ENCODE results near the gene PKNOX1. TPM values are rescaled to one million over a fixed set of nuclear protein-coding genes. Genes with fewer than 3 reads are reported as not detected.

The PKNOX1 gene
- total and polyA plus RNA-seq, 2 of the 13 experiments (the other 11 are each of a cell fraction or from before 2014, with no cell fraction given), result 7.9 to 16.2 TPM

DNA sequence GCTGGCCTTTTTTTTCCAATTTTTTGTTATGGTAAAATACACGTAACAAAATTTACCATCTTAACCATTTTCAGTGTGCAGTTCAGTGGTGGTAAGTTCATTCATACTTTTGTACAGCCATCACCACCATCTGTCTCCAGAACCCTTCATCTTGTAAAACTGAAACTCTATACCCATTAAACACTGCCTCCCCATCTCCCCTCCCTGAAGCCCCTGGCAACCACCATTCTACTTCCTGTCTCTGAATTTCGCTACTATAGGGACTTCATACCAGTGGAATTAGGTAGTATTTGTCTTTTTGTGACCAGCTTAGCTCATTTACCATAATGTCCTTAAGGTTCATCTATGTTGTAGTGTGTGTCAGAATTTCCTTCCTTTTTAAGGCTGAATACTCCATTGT, 8.7 kb downstream of the PKNOX1 start (continued):
- TF ChIP-seq SUZ12 (IDR thresholded peaks at IDR 0.05; ENCODE audit: low read depth, low read length), result no peak
- no peak for TF ChIP-seq MIER2 (CRISPR knock-in tag; IDR thresholded peaks at IDR 0.05)
- no peak for TF ChIP-seq ZEB1 (IDR thresholded peaks at IDR 0.05; ENCODE audit: insufficient replicate concordance, low read depth)
- TF ChIP-seq TEAD2 (CRISPR knock-in tag; IDR thresholded peaks at IDR 0.05), result no peak
- no peak for TF ChIP-seq HOXA9 (CRISPR knock-in tag; IDR thresholded peaks at IDR 0.05; ENCODE audit: borderline replicate concordance)
- TF ChIP-seq, protein P1, sequence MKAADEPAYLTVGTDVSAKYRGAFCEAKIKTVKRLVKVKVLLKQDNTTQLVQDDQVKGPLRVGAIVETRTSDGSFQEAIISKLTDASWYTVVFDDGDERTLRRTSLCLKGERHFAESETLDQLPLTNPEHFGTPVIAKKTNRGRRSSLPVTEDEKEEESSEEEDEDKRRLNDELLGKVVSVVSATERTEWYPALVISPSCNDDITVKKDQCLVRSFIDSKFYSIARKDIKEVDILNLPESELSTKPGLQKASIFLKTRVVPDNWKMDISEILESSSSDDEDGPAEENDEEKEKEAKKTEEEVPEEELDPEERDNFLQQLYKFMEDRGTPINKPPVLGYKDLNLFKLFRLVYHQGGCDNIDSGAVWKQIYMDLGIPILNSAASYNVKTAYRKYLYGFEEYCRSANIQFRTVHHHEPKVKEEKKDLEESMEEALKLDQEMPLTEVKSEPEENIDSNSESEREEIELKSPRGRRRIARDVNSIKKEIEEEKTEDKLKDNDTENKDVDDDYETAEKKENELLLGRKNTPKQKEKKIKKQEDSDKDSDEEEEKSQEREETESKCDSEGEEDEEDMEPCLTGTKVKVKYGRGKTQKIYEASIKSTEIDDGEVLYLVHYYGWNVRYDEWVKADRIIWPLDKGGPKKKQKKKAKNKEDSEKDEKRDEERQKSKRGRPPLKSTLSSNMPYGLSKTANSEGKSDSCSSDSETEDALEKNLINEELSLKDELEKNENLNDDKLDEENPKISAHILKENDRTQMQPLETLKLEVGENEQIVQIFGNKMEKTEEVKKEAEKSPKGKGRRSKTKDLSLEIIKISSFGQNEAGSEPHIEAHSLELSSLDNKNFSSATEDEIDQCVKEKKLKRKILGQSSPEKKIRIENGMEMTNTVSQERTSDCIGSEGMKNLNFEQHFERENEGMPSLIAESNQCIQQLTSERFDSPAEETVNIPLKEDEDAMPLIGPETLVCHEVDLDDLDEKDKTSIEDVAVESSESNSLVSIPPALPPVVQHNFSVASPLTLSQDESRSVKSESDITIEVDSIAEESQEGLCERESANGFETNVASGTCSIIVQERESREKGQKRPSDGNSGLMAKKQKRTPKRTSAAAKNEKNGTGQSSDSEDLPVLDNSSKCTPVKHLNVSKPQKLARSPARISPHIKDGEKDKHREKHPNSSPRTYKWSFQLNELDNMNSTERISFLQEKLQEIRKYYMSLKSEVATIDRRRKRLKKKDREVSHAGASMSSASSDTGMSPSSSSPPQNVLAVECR (CRISPR knock-in tag; IDR thresholded peaks at IDR 0.05; ENCODE audit: borderline replicate concordance), result no peak
- no peak for TF ChIP-seq ZSCAN9 (CRISPR knock-in tag; IDR thresholded peaks at IDR 0.05; ENCODE audit: borderline replicate concordance)

DNA sequence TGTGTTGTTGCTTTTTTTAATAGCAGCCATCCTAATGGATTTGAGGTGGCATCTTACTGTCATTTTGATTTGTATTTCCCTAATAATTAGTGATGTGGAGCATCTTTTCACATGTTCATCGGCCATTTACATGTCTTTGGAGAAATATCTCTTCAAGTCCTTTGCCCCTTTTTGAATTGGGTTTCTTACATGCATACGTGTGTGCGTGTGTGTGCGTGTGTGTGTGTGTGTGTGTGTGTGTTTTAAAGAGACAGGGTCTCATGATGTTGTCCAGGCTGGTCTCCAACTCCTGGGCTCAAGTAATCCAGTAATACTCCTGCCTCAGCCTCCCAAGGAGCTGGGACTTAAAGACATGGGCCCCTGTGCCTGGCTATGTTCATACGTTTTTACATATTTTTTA, 9.5 kb downstream of the PKNOX1 start:
- ATAC-seq, result no peak
- H3K4me1 ChIP-seq (ENCODE audit: insufficient read depth, low read length), result peaks cover 19% of the 10 kb centered on the region
- 86% methylated on average over 5 of the region's 5 CpGs for WGBS (ENCODE audit: low lambda C conversion rate)

More for the DNA sequence above, 9.5 kb downstream of the PKNOX1 start:
- H3K9ac ChIP-seq (ENCODE audit: insufficient read depth, low read depth, low read length), result no peak overlapping the region
- no peak overlapping the region for H2AFZ ChIP-seq (ENCODE audit: low read length)
- intact Hi-C loops (cut with micrococcal nuclease; ENCODE audit: unreplicated experiment) (no loop called here), in situ Hi-C loops (cut with HindIII; ENCODE audit: extremely low pct_ligation_motif_present, low pct_unique_long_range_greater_than_20kb) (no loop called here)
- TF ChIP-seq NFIB (CRISPR knock-in tag; IDR thresholded peaks at IDR 0.05; ENCODE audit: borderline replicate concordance) (no peak), NR3C1 (CRISPR knock-in tag; IDR thresholded peaks at IDR 0.05) (no peak)
- TF ChIP-seq, protein P2, sequence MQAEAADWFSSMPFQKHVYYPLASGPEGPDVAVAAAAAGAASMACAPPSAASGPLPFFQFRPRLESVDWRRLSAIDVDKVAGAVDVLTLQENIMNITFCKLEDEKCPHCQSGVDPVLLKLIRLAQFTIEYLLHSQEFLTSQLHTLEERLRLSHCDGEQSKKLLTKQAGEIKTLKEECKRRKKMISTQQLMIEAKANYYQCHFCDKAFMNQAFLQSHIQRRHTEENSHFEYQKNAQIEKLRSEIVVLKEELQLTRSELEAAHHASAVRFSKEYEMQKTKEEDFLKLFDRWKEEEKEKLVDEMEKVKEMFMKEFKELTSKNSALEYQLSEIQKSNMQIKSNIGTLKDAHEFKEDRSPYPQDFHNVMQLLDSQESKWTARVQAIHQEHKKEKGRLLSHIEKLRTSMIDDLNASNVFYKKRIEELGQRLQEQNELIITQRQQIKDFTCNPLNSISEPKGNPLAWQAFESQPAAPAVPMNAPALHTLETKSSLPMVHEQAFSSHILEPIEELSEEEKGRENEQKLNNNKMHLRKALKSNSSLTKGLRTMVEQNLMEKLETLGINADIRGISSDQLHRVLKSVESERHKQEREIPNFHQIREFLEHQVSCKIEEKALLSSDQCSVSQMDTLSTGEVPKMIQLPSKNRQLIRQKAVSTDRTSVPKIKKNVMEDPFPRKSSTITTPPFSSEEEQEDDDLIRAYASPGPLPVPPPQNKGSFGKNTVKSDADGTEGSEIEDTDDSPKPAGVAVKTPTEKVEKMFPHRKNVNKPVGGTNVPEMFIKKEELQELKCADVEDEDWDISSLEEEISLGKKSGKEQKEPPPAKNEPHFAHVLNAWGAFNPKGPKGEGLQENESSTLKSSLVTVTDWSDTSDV (CRISPR knock-in tag; IDR thresholded peaks at IDR 0.05), result no peak
- H3K9me3 ChIP-seq (ENCODE audit: low read length), result no peaks in the 10 kb centered on the region
- H3K27ac ChIP-seq (ENCODE audit: extremely low read length, insufficient read depth, low read length), result no peak overlapping the region
- BruUV-seq (replicated peaks), result no TSS peak
- H3K36me3 ChIP-seq (replicated peaks in 1 of 2; ENCODE audit: control insufficient read depth in 1 of 2, insufficient read depth in 2 of 2, low read length in 2 of 2), result no peaks in the 10 kb centered on the region
- FAIRE-seq (no peak), DNase-seq (ENCODE audit: low spot score) (no peak)
- peaks cover 11% of the 10 kb centered on the region for H3K79me2 ChIP-seq (ENCODE audit: insufficient read depth, low read length)
- H4K20me1 ChIP-seq (ENCODE audit: insufficient read depth, low read length), result no peaks in the 10 kb centered on the region; the same call in 1 of the 2 replicates
- no peak overlapping the region for H3K4me3 ChIP-seq (replicated peaks in 1 of 3; ENCODE audit: insufficient read depth in 1 of 3, low read depth in 2 of 3, low read length in 3 of 3)
- no peak overlapping the region for H3K4me2 ChIP-seq (ENCODE audit: low read depth, low read length)
- ChIA-PET CTCF (ENCODE audit: low intra/inter-chr PET ratio, low total read pairs) (no interaction called here), POLR2A (no interaction called here)
- no peaks in the 10 kb centered on the region for H3K27me3 ChIP-seq (ENCODE audit: control insufficient read depth in 1 of 2, insufficient read depth in 2 of 2, low read length in 2 of 2)
